CD14-positive monocyte (primary cell): ENCODE results near the gene PFKM. TPM values are rescaled to one million over a fixed set of nuclear protein-coding genes. Genes with fewer than 3 reads are reported as not detected.
A peak's percentile ranks its signal among the peaks of the same experiment; 100 is the strongest.

Experiments used
- DNase-seq, 3 donors: peaks; one replicate each; pipeline ENCODE4 v3.0.0-alpha.2; 2011 to 2022
- H2AFZ ChIP-seq: 2 replicates; pipeline ENCODE4 v1.6.0; 2012; ENCODE audit warnings: mild to moderate bottlenecking, low read depth, low read length, inconsistent platforms; ENCODE audit not compliant: insufficient read depth, poor library complexity, severe bottlenecking
- H3K27ac ChIP-seq, 2 donors: 1 replicate in 1 of 2; 2 replicates in 1 of 2; pipeline ENCODE4 v1.5.1; 2012 to 2013; ENCODE audit warnings: low read length in 2 of 2, control low read depth in 1 of 2, inconsistent platforms in 1 of 2, low read depth in 1 of 2, mild to moderate bottlenecking in 1 of 2
- H3K27me3 ChIP-seq, 2 donors: one replicate each; pipeline versions ENCODE4 v1.6.0 to v1.6.1; 2011 to 2013; ENCODE audit warnings: low read length in 2 of 2; ENCODE audit not compliant: control insufficient read depth in 2 of 2, insufficient read depth in 2 of 2
- H3K36me3 ChIP-seq, 2 donors: replicated peaks in 1 of 2; 1 replicate in 1 of 2; 2 replicates in 1 of 2; pipeline versions ENCODE4 v1.5.1 to v1.6.1; 2012 to 2013; ENCODE audit warnings: low read length in 2 of 2, control low read depth in 1 of 2, inconsistent platforms in 1 of 2, mild to moderate bottlenecking in 1 of 2; ENCODE audit not compliant: insufficient read depth in 2 of 2, control insufficient read depth in 1 of 2
- H3K4me1 ChIP-seq, 2 donors: 1 replicate in 1 of 2; 2 replicates in 1 of 2; pipeline versions ENCODE4 v1.5.1 to v1.6.1; 2012 to 2013; ENCODE audit warnings: low read length in 2 of 2, control low read depth in 1 of 2, inconsistent platforms in 1 of 2, mild to moderate bottlenecking in 1 of 2, moderate library complexity in 1 of 2; ENCODE audit not compliant: insufficient read depth in 2 of 2, control insufficient read depth in 1 of 2
- H3K4me2 ChIP-seq: replicated peaks from 2 replicates; pipeline ENCODE3; 2012; ENCODE audit warnings: low read length, moderate library complexity, mild to moderate bottlenecking; ENCODE audit not compliant: poor library complexity, severe bottlenecking; ENCODE audit errors: extremely low read depth
- H3K4me3 ChIP-seq, 3 experiments: fragments of 200-600 bp in 1 of 3; sonication (generic) in 1 of 3; replicated peaks in 1 of 3; 1 replicate in 2 of 3; 2 replicates in 1 of 3; pipeline ENCODE4 v1.5.1; 2011 to 2013; ENCODE audit warnings: low read length in 3 of 3, mild to moderate bottlenecking in 3 of 3, control low read depth in 2 of 3, low read depth in 2 of 3, inconsistent platforms in 1 of 3, moderate library complexity in 1 of 3
- H3K79me2 ChIP-seq: 2 replicates; pipeline ENCODE4 v1.6.0; 2012; ENCODE audit warnings: mild to moderate bottlenecking, control low read depth, inconsistent platforms, low read length, moderate library complexity; ENCODE audit not compliant: insufficient read depth
- H3K9ac ChIP-seq: 2 replicates; pipeline ENCODE4 v1.6.0; 2017; ENCODE audit warnings: low read length, mild to moderate bottlenecking; ENCODE audit not compliant: insufficient read depth, poor library complexity, severe bottlenecking
- H3K9me3 ChIP-seq, 2 donors: replicated peaks in 1 of 2; 1 replicate in 1 of 2; 2 replicates in 1 of 2; pipeline versions ENCODE4 v1.5.1 to v1.6.1; 2012 to 2013; ENCODE audit warnings: low read length in 2 of 2, control low read depth in 1 of 2; ENCODE audit not compliant: control insufficient read depth in 1 of 2, insufficient read depth in 1 of 2
- H4K20me1 ChIP-seq: 2 replicates; pipeline ENCODE4 v1.6.0; 2012; ENCODE audit warnings: mild to moderate bottlenecking, low read length, control low read depth, moderate library complexity; ENCODE audit not compliant: insufficient read depth
- H3K27ac Mint-ChIP-seq, 7 donors: one replicate each; pipeline ENCODE4 v1.8.0; 2020; ENCODE audit warnings: mild to moderate bottlenecking in 7 of 7, mixed read lengths in 7 of 7, moderate library complexity in 6 of 7, inconsistent platforms in 2 of 7
- H3K27me3 Mint-ChIP-seq, 3 donors: one replicate each; pipeline ENCODE4 v1.8.0; 2021 to 2022; ENCODE audit warnings: low read depth in 3 of 3, mild to moderate bottlenecking in 3 of 3, mixed read lengths in 3 of 3, moderate library complexity in 3 of 3, inconsistent platforms in 1 of 3
- H3K36me3 Mint-ChIP-seq, 2 donors: one replicate each; pipeline ENCODE4 v1.8.0; 2020; ENCODE audit warnings: mixed read lengths in 2 of 2, inconsistent platforms in 1 of 2, mild to moderate bottlenecking in 1 of 2
- H3K4me1 Mint-ChIP-seq: one replicate; pipeline ENCODE4 v1.8.0; 2020; ENCODE audit warnings: mild to moderate bottlenecking, mixed read lengths
- H3K4me3 Mint-ChIP-seq, 2 donors: one replicate each; pipeline ENCODE4 v1.8.0; 2020; ENCODE audit warnings: mild to moderate bottlenecking in 2 of 2, mixed read lengths in 2 of 2, moderate library complexity in 1 of 2
- H3K9me3 Mint-ChIP-seq, 7 donors: one replicate each; pipeline ENCODE4 v1.8.0; 2020 to 2022; ENCODE audit warnings: mixed read lengths in 7 of 7, mild to moderate bottlenecking in 6 of 7, moderate library complexity in 6 of 7, inconsistent platforms in 2 of 7
- CTCF ChIP-seq: fragments of 200-600 bp; IDR thresholded peaks from one replicate; pipeline ENCODE4 v1.8.0; 2022; ENCODE audit warnings: antibody characterized with exemption, mild to moderate bottlenecking
- WGBS: methylation state at CpG from one replicate; pipeline ENCODE4 v1.1.5; 2013; ENCODE audit warnings: missing lambda C conversion rate; ENCODE audit not compliant: insufficient coverage; 5-methylcytosine and 5-hydroxymethylcytosine counted together
- intact Hi-C, 2 donors: fragments of 100-400 bp; cut with micrococcal nuclease; formaldehyde crosslinking; loops; one replicate each; pipeline versions ENCODE4 v1.15.0 to v1.15.1; 2023
- polyA plus RNA-seq, 3 donors: library from polyadenylated mRNA; depleted of rRNA in 1 of 3; unstranded in 2 of 3; stranded (reverse) in 1 of 3; fragments of 300-500 nt in 2 of 3; fragments of >200 nt in 1 of 3; fragmentation: Illumina TruSeq in 2 of 3; gene quantifications; 1 replicate in 2 of 3; 2 replicates in 1 of 3; pipeline ENCODE4 v1.2.3, GENCODE V29; 2012 to 2021

Gene PFKM
- polyA plus RNA-seq, 3 donors, result 2.8 to 8.4 (median 3.0) TPM

GRCh38 chr12:48078901-48079300 is 40.3 kb upstream of the PFKM start:
- TF ChIP-seq CTCF, result no peak
- H3K4me1 ChIP-seq, result peaks cover 0 to 4% of the 10 kb centered on the region in 2 donors
- Mint-ChIP-seq H3K4me3 (no peak overlapping the region), H3K27ac (peak overlapping the region in 2 of 7 donors; percentile 18 to 53), H3K36me3 (peaks cover 43 to 65% of the 10 kb centered on the region in 2 donors), H3K9me3 (peaks cover 0 to 2% (median 0%) of the 10 kb centered on the region in 7 donors), H3K4me1 (peaks cover 4% of the 10 kb centered on the region), H3K27me3 (no peaks in the 10 kb centered on the region)
- WGBS, result 96% methylated on average over 3 of the region's 5 CpGs
- no peaks in the 10 kb centered on the region for H3K9me3 ChIP-seq
- H3K36me3 ChIP-seq, result peaks cover 34 to 65% of the 10 kb centered on the region in 2 donors
- H3K27me3 ChIP-seq, result no peaks in the 10 kb centered on the region
- no peak overlapping the region for H3K4me3 ChIP-seq
- no peak overlapping the region for H3K4me2 ChIP-seq
- H4K20me1 ChIP-seq, result no peaks in the 10 kb centered on the region
- DNase-seq, result no peak
- H3K79me2 ChIP-seq, result no peaks in the 10 kb centered on the region
- H3K27ac ChIP-seq, result no peak overlapping the region
- intact Hi-C loops, result no loop called here
- no peak overlapping the region for H3K9ac ChIP-seq
- H2AFZ ChIP-seq, result no peak overlapping the region

- no peak overlapping the region for H3K27ac ChIP-seq
- H3K4me2 ChIP-seq, result no peak overlapping the region
- H3K4me1 ChIP-seq, result peaks cover 0 to 4% of the 10 kb centered on the region in 2 donors
- no peak overlapping the region for H3K4me3 Mint-ChIP-seq
- H3K9ac ChIP-seq, result no peak overlapping the region
- H3K27me3 Mint-ChIP-seq, result no peaks in the 10 kb centered on the region
- H3K79me2 ChIP-seq, result no peaks in the 10 kb centered on the region
- peaks cover 7% of the 10 kb centered on the region for H3K4me1 Mint-ChIP-seq
- peaks cover 0 to 2% (median 0%) of the 10 kb centered on the region in 7 donors for H3K9me3 Mint-ChIP-seq
- H2AFZ ChIP-seq, result no peak overlapping the region
- H3K27me3 ChIP-seq, result no peaks in the 10 kb centered on the region
- no CpG with 5 or more reads among the region's 5 CpGs for WGBS
- H3K4me3 ChIP-seq, result no peak overlapping the region
- DNase-seq, result no peak
- H4K20me1 ChIP-seq, result no peaks in the 10 kb centered on the region
- peaks cover 34 to 65% of the 10 kb centered on the region in 2 donors for H3K36me3 ChIP-seq
- intact Hi-C loops, result no loop called here
- no peak for TF ChIP-seq CTCF
- H3K9me3 ChIP-seq, result no peaks in the 10 kb centered on the region
- H3K36me3 Mint-ChIP-seq, result peaks cover 41 to 63% of the 10 kb centered on the region in 2 donors
- H3K27ac Mint-ChIP-seq, result no peak overlapping the region
Observed at GRCh38 chr12:48080285-48080684, 38.9 kb upstream of the PFKM start.
